K562 (cell line): ENCODE results near the gene HOXD12. TPM values are rescaled to one million over a fixed set of nuclear protein-coding genes. Genes with fewer than 3 reads are reported as not detected.
A peak's percentile ranks its signal among the peaks of the same experiment; 100 is the strongest.

Experiments used
- ATAC-seq: fragments of 200-7000 bp; cut with Tn5 transposase; 3 replicates; pipeline ENCODE4 v1.9.1; 2020; ENCODE audit warnings: moderate library complexity
- BruUV-seq: library from RNA; stranded (reverse); fragments of 400-500 nt; replicated peaks from 2 replicates; lab custom pipeline; 2021; lab: Mats Ljungman, UMichigan
- CTCF ChIA-PET: fragments of 300-600 bp; formaldehyde crosslinking; extraction: SDS; loops from one replicate; lab custom pipeline; 2021; ENCODE audit warnings: low intra/inter-chr PET ratio; lab: Yijun Ruan, JAX
- POLR2A ChIA-PET: fragments of 300-600, 350-650 bp; sonication (Branson Sonifier 250); formaldehyde crosslinking; extraction: SDS; loops from one replicate; lab custom pipeline; 2021; ENCODE audit warnings: antibody characterized with exemption, inconsistent platforms; lab: Yijun Ruan, JAX
- DNase-seq, 4 experiments: peaks; one replicate each; pipeline versions ENCODE4 v3.0.0 to v3.0.0-alpha.2; 2011 to 2018; ENCODE audit warnings: low spot score in 3 of 4, mixed read lengths in 3 of 4; ENCODE audit errors: extremely low read depth in 1 of 4
- FAIRE-seq: peaks from 2 replicates; lab custom pipeline; 2011; peaks lifted over from hg19 to GRCh38; lab: Jason Lieb, UNC
- H2AFZ ChIP-seq: 2 replicates; pipeline ENCODE4 v1.6.0; 2011; ENCODE audit warnings: low read depth, low read length, control low read depth, inconsistent platforms
- H3K27ac ChIP-seq: fragments of 200-600 bp; 3 replicates; pipeline ENCODE4 v1.8.0; 2011; ENCODE audit warnings: low read depth, mild to moderate bottlenecking, control low read depth, inconsistent platforms, low read length, moderate library complexity, mixed read lengths; ENCODE audit errors: extremely low read depth
- H3K27me3 ChIP-seq, 2 experiments: fragments of 300-600 bp in 1 of 2; 2 replicates in 1 of 2; 3 replicates in 1 of 2; pipeline versions ENCODE4 v1.6.0 to v1.8.0; 2011; ENCODE audit warnings: inconsistent platforms in 2 of 2, low read length in 2 of 2, mild to moderate bottlenecking in 1 of 2, mixed read lengths in 1 of 2, moderate library complexity in 1 of 2; ENCODE audit not compliant: control insufficient read depth in 2 of 2, insufficient read depth in 2 of 2
- H3K36me3 ChIP-seq: fragments of 300-600 bp; 3 replicates; pipeline ENCODE4 v1.8.0; 2011; ENCODE audit warnings: mild to moderate bottlenecking, low read length, inconsistent platforms; ENCODE audit not compliant: control insufficient read depth, insufficient read depth
- H3K4me1 ChIP-seq, 2 experiments: fragments of 200-600 bp in 1 of 2; replicated peaks in 1 of 2; 2 replicates in 1 of 2; 3 replicates in 1 of 2; pipeline versions ENCODE4 v1.5.1 to v1.8.0; 2011; ENCODE audit warnings: inconsistent platforms in 2 of 2, low read length in 2 of 2, mild to moderate bottlenecking in 1 of 2, mixed read lengths in 1 of 2, moderate library complexity in 1 of 2; ENCODE audit not compliant: control insufficient read depth in 2 of 2, insufficient read depth in 2 of 2
- H3K4me2 ChIP-seq: 2 replicates; pipeline ENCODE4 v1.6.1; 2011; ENCODE audit warnings: low read length, control low read depth, inconsistent platforms, mixed read lengths; ENCODE audit not compliant: insufficient read depth
- H3K4me3 ChIP-seq: fragments of 200-600 bp; sonication (generic), shearing (Covaris generic); 2 replicates; pipeline ENCODE4 v1.5.1; 2016; ENCODE audit warnings: control low read depth, inconsistent platforms
- H3K79me2 ChIP-seq: fragments of 200-600 bp; 3 replicates; pipeline ENCODE4 v1.8.0; 2011; ENCODE audit warnings: low read length, inconsistent platforms; ENCODE audit not compliant: control insufficient read depth, insufficient read depth
- H3K9ac ChIP-seq, 2 experiments: 2 replicates each; pipeline versions ENCODE4 v1.6.0 to v1.6.1; 2011; ENCODE audit warnings: low read depth in 2 of 2, low read length in 2 of 2, control low read depth in 1 of 2, inconsistent platforms in 1 of 2, mild to moderate bottlenecking in 1 of 2, mixed read lengths in 1 of 2; ENCODE audit not compliant: insufficient read depth in 1 of 2
- H3K9me1 ChIP-seq: one replicate; pipeline ENCODE4 v1.6.0; 2011; ENCODE audit warnings: inconsistent platforms, mild to moderate bottlenecking, low read length, moderate library complexity; ENCODE audit not compliant: control insufficient read depth, insufficient read depth
- H3K9me3 ChIP-seq: replicated peaks from 2 replicates; pipeline ENCODE4 v1.5.1; 2011; ENCODE audit warnings: low read depth, low read length, inconsistent platforms; ENCODE audit not compliant: control insufficient read depth, insufficient read depth
- H4K20me1 ChIP-seq: replicated peaks from 2 replicates; pipeline ENCODE4 v1.6.1; 2011; ENCODE audit warnings: low read length, inconsistent platforms, mixed read lengths; ENCODE audit not compliant: control insufficient read depth, insufficient read depth
- EZH2 ChIP-seq: IDR thresholded peaks from 2 replicates; pipeline ENCODE4 v1.6.1; 2012; ENCODE audit warnings: low read depth, mild to moderate bottlenecking, inconsistent platforms, low read length, borderline replicate concordance
- KAT8 ChIP-seq: fragments of 450-650 bp; IDR thresholded peaks from 2 replicates; pipeline ENCODE4 v1.6.1; 2016; ENCODE audit warnings: low read depth, mild to moderate bottlenecking
- RBM14 ChIP-seq: fragments of 200-400 bp; formaldehyde crosslinking; IDR thresholded peaks from 2 replicates; pipeline ENCODE4 v1.6.1; 2018; ENCODE audit warnings: low read depth, mild to moderate bottlenecking, low read length, moderate library complexity, borderline replicate concordance; ENCODE audit not compliant: insufficient read depth
- WGBS: fragments of 100-300 bp; shearing (Covaris generic); methylation state at CpG from one replicate; pipeline ENCODE4 v1.1.6; 2016; ENCODE audit warnings: low coverage, mixed read lengths; ENCODE audit not compliant: insufficient coverage; ENCODE audit errors: missing lambda C conversion rate; 5-methylcytosine and 5-hydroxymethylcytosine counted together
- in situ Hi-C: fragments of 300-500 bp; cut with MboI; formaldehyde crosslinking; loops from 4 replicates; pipeline ENCODE4 v1.15.0; 2018; ENCODE audit warnings: inconsistent platforms, mixed read lengths
- intact Hi-C: fragments of 100-400 bp; cut with micrococcal nuclease; formaldehyde crosslinking; loops from 2 replicates; pipeline ENCODE4 v1.14.2; 2022
- polyA plus RNA-seq, 8 experiments: library from polyadenylated mRNA; depleted of rRNA in 4 of 8; stranded (reverse) in 5 of 8; unstranded in 3 of 8; fragments of >200 nt; fragmentation: Nextera tagmentation in 2 of 8; fragmentation: Illumina TruSeq in 1 of 8; extraction: Ambion mirVana in 2 of 8; extraction: Trizol in 1 of 8; gene quantifications; 2 replicates each; pipeline versions ENCODE4 v1.2.1 to v1.2.3, GENCODE V29; 2011 to 2014; ENCODE audit warnings: inconsistent platforms in 1 of 8, missing spikeins in 1 of 8
- total RNA-seq, 7 experiments: library from RNA; depleted of rRNA in 6 of 7; stranded (reverse); fragments of >200 nt in 6 of 7; fragmentation: Illumina TruSeq in 2 of 7; extraction: Trizol in 2 of 7; gene quantifications; 2 replicates each; pipeline versions ENCODE4 v1.2.1 to v1.2.3, GENCODE V29; 2011 to 2021; ENCODE audit warnings: low replicate concordance in 1 of 7

Gene HOXD12
- total and polyA plus RNA-seq, 9 of the 15 experiments (the other 6 are each of a cell fraction or from before 2014, with no cell fraction given): not detected

- Histone ChIP-seq H3K27me3 (peaks cover 63 to 73% of the 10 kb centered on the region in 2 experiments), H4K20me1 (no peaks in the 10 kb centered on the region; the same call in 1 of the 2 replicates), H3K9me3 (no peaks in the 10 kb centered on the region), H3K4me2 (no peak overlapping the region), H3K4me1 (peaks cover 0 to 10% of the 10 kb centered on the region in 2 experiments; a peak in 1 of 5 replicates), H3K9me1 (no peaks in the 10 kb centered on the region), H3K9ac (no peak overlapping the region), H2AFZ (no peak overlapping the region), H3K36me3 (no peaks in the 10 kb centered on the region), H3K79me2 (no peaks in the 10 kb centered on the region), H3K27ac (no peak overlapping the region), H3K4me3 (no peak overlapping the region)
- in situ Hi-C loops: loop anchor here (25.0 kb wide), 2 partner anchors 663 to 1613 kb away; no protein-coding TSS in a partner anchor
- POLR2A ChIA-PET: no interaction called here
- intact Hi-C loops: loop anchor here (10.0 kb wide), 2 partner anchors 225 to 1605 kb away; no protein-coding TSS in a partner anchor
- TF ChIP-seq EZH2 (0 out of 2 replicates have a peak, but pooled peaks have one; percentile 24), RBM14 (no peak)
- no TSS peak for BruUV-seq
- WGBS: 0% methylated on average over 22 of the region's 22 CpGs
- CTCF ChIA-PET: no interaction called here
- no peak; the same call in 2 of the 3 replicates for ATAC-seq
- DNase-seq: no peak
- no peak for FAIRE-seq
Measured at GRCh38 chr2:176149481-176149938, 49.9 kb downstream of the HOXD12 start.

- Histone ChIP-seq H4K20me1 (no peaks in the 10 kb centered on the region; the same call in 1 of the 2 replicates), H3K27me3 (peaks cover 63 to 78% of the 10 kb centered on the region in 2 experiments)
- CTCF ChIA-PET: no interaction called here
- TF ChIP-seq KAT8: no peak
- TF ChIP-seq EZH2: peak; percentile 14; the same call in 1 of the 2 replicates
- TF ChIP-seq, all 486 proteins: peak for 1
- intact Hi-C loops (loop anchor here (10.0 kb wide), 2 partner anchors 225 to 1605 kb away; no protein-coding TSS in a partner anchor), in situ Hi-C loops (loop anchor here (25.0 kb wide), 2 partner anchors 662 to 1612 kb away; no protein-coding TSS in a partner anchor)
- Histone ChIP-seq H3K36me3 (no peaks in the 10 kb centered on the region), H3K79me2 (no peaks in the 10 kb centered on the region), H3K4me3 (no peak overlapping the region), H3K9me1 (no peaks in the 10 kb centered on the region), H3K9me3 (no peaks in the 10 kb centered on the region), H3K4me1 (peaks cover 0 to 10% of the 10 kb centered on the region in 2 experiments; a peak in 1 of 5 replicates), H2AFZ (no peak overlapping the region), H3K9ac (no peak overlapping the region), H3K27ac (no peak overlapping the region), H3K4me2 (no peak overlapping the region)
- no TSS peak for BruUV-seq
- POLR2A ChIA-PET: interaction anchor here (1.1 to 1.3 kb wide), 2 partner anchors 12 to 25 kb away, joined by 3 read pairs; no protein-coding TSS in a partner anchor
- DNase-seq (no peak), ATAC-seq (no peak), FAIRE-seq (no peak)
- WGBS: 3% methylated on average over 23 of the region's 24 CpGs
Measured at GRCh38 chr2:176149939-176150583, 50.5 kb downstream of the HOXD12 start.
